ENCODE measurements around the gene PAPPA2. TPM values are rescaled to one million over a fixed set of nuclear protein-coding genes. Genes with fewer than 3 reads are reported as not detected.

PAPPA2 gene
- total RNA-seq, 1 donor, result 5.8 TPM

GRCh38 chr1:176850871-176851270, 387.9 kb downstream of the PAPPA2 start:
- Histone ChIP-seq H3K4me2 (ENCODE audit: insufficient read depth, low read length) (no peak overlapping the region), H2AFZ (ENCODE audit: low read length) (no peak overlapping the region), H4K20me1 (ENCODE audit: insufficient read depth, low read length) (no peaks in the 10 kb centered on the region), H3K9me3 (ENCODE audit: low read depth, low read length) (no peaks in the 10 kb centered on the region), H3K27me3 (ENCODE audit: insufficient read depth, low read length) (no peaks in the 10 kb centered on the region), H3K79me2 (ENCODE audit: insufficient read depth, low read length) (no peaks in the 10 kb centered on the region), H3K4me3 (ENCODE audit: insufficient read depth, low read length) (no peak overlapping the region), H3K4me1 (ENCODE audit: insufficient read depth, low read length) (no peaks in the 10 kb centered on the region), H3K27ac (ENCODE audit: low read depth, low read length) (no peak overlapping the region), H3K36me3 (ENCODE audit: insufficient read depth, low read length) (no peaks in the 10 kb centered on the region)
- no peak for DNase-seq (ENCODE audit: insufficient read length, low spot score, missing footprints)
- no peak for TF ChIP-seq CTCF (IDR thresholded peaks at IDR 0.05; ENCODE audit: extremely low read depth, low read depth, low read length)

DNA sequence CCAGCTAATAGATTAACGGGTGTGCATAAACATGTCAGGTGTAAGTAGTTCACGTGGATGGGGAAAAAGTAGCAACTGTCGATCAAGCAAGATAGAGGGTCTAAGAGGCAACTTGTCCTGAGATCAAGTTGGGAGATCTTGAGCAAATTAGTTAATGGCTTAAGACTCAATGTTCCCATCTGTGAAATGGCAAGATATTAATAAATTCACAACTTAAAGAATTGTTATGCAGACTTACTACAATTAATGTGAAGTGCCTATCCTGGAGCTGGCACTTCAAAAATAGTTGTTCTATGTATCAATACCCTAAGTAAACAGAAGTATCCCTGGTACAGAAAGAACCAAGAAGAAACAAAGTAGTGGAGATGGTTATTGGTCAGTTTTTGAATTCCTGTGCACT, 389.1 kb downstream of the PAPPA2 start:
- Histone ChIP-seq H4K20me1 (ENCODE audit: insufficient read depth, low read length) (no peaks in the 10 kb centered on the region), H3K27ac (ENCODE audit: low read depth, low read length) (no peak overlapping the region), H3K4me1 (ENCODE audit: insufficient read depth, low read length) (no peaks in the 10 kb centered on the region), H3K27me3 (ENCODE audit: insufficient read depth, low read length) (no peaks in the 10 kb centered on the region), H3K4me2 (ENCODE audit: insufficient read depth, low read length) (no peak overlapping the region), H2AFZ (ENCODE audit: low read length) (no peak overlapping the region), H3K79me2 (ENCODE audit: insufficient read depth, low read length) (no peaks in the 10 kb centered on the region), H3K9me3 (ENCODE audit: low read depth, low read length) (no peaks in the 10 kb centered on the region), H3K4me3 (ENCODE audit: insufficient read depth, low read length) (no peak overlapping the region), H3K36me3 (ENCODE audit: insufficient read depth, low read length) (no peaks in the 10 kb centered on the region)
- TF ChIP-seq CTCF (IDR thresholded peaks at IDR 0.05; ENCODE audit: extremely low read depth, low read depth, low read length), result no peak
- no peak for DNase-seq (ENCODE audit: insufficient read length, low spot score, missing footprints)

DNA sequence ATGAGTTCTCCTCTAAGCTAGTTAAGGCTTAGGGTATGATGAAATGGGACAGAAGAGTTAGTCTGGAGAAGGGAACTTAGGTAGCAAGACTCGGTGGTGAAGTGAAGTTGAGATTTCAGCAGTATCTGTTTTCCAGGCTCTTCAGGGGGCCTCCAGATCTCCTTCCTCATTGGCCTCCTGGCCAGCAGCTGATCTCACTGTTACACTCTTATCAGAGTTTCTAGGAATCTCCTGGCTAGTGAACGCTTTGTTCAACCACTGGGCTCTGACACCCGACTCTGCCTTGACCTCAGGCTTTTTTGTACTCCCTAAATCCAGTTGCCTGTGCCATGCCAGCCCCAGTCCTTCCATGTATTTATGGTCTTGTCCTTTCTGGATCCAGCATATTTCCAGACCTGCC, 390.5 kb downstream of the PAPPA2 start:
- DNase-seq (ENCODE audit: insufficient read length, low spot score, missing footprints), result no peak
- H3K27me3 ChIP-seq (ENCODE audit: insufficient read depth, low read length), result no peaks in the 10 kb centered on the region
- no peaks in the 10 kb centered on the region for H3K79me2 ChIP-seq (ENCODE audit: insufficient read depth, low read length)
- H3K27ac ChIP-seq (ENCODE audit: low read depth, low read length), result no peak overlapping the region
- no peak overlapping the region for H3K4me2 ChIP-seq (ENCODE audit: insufficient read depth, low read length)
- no peak for TF ChIP-seq CTCF (IDR thresholded peaks at IDR 0.05; ENCODE audit: extremely low read depth, low read depth, low read length)
- no peak overlapping the region for H2AFZ ChIP-seq (ENCODE audit: low read length)
- no peaks in the 10 kb centered on the region for H4K20me1 ChIP-seq (ENCODE audit: insufficient read depth, low read length)
- H3K36me3 ChIP-seq (ENCODE audit: insufficient read depth, low read length), result no peaks in the 10 kb centered on the region
- H3K4me1 ChIP-seq (ENCODE audit: insufficient read depth, low read length), result no peaks in the 10 kb centered on the region
- no peak overlapping the region for H3K4me3 ChIP-seq (ENCODE audit: insufficient read depth, low read length)
- no peaks in the 10 kb centered on the region for H3K9me3 ChIP-seq (ENCODE audit: low read depth, low read length)

GRCh38 chr1:176854121-176854520, 391.1 kb downstream of the PAPPA2 start:
- TF ChIP-seq CTCF (IDR thresholded peaks at IDR 0.05; ENCODE audit: extremely low read depth, low read depth, low read length), result no peak
- Histone ChIP-seq H3K36me3 (ENCODE audit: insufficient read depth, low read length) (no peaks in the 10 kb centered on the region), H3K27ac (ENCODE audit: low read depth, low read length) (no peak overlapping the region), H4K20me1 (ENCODE audit: insufficient read depth, low read length) (no peaks in the 10 kb centered on the region), H2AFZ (ENCODE audit: low read length) (no peak overlapping the region), H3K4me2 (ENCODE audit: insufficient read depth, low read length) (no peak overlapping the region), H3K4me1 (ENCODE audit: insufficient read depth, low read length) (no peaks in the 10 kb centered on the region), H3K4me3 (ENCODE audit: insufficient read depth, low read length) (no peak overlapping the region), H3K9me3 (ENCODE audit: low read depth, low read length) (no peaks in the 10 kb centered on the region), H3K79me2 (ENCODE audit: insufficient read depth, low read length) (no peaks in the 10 kb centered on the region), H3K27me3 (ENCODE audit: insufficient read depth, low read length) (no peaks in the 10 kb centered on the region)
- DNase-seq (ENCODE audit: insufficient read length, low spot score, missing footprints), result no peak
